GM13976 (cell line): ENCODE measurements around the gene HDAC10.

Experiments
- DNase-seq: peaks from one replicate; pipeline ENCODE4 v3.0.0; 2012; ENCODE audit warnings: low spot score
- in situ Hi-C: fragments of 300-500 bp; cut with MboI; formaldehyde crosslinking; loops from one replicate; pipeline ENCODE4 v1.12.0; 2022; ENCODE audit warnings: low sequenced_read_pairs, mixed read lengths, inconsistent platforms; ENCODE audit not compliant: unreplicated experiment
- TF ChIP-seq, protein P1 (sequence below): IDR thresholded peaks from 2 replicates; pipeline ENCODE4 v1.5.1; 2012; ENCODE audit warnings: borderline replicate concordance, mild to moderate bottlenecking; ENCODE audit not compliant: insufficient read depth; ENCODE audit errors: extremely low read depth, missing control alignments, control extremely low read depth

HDAC10 gene

DNA sequence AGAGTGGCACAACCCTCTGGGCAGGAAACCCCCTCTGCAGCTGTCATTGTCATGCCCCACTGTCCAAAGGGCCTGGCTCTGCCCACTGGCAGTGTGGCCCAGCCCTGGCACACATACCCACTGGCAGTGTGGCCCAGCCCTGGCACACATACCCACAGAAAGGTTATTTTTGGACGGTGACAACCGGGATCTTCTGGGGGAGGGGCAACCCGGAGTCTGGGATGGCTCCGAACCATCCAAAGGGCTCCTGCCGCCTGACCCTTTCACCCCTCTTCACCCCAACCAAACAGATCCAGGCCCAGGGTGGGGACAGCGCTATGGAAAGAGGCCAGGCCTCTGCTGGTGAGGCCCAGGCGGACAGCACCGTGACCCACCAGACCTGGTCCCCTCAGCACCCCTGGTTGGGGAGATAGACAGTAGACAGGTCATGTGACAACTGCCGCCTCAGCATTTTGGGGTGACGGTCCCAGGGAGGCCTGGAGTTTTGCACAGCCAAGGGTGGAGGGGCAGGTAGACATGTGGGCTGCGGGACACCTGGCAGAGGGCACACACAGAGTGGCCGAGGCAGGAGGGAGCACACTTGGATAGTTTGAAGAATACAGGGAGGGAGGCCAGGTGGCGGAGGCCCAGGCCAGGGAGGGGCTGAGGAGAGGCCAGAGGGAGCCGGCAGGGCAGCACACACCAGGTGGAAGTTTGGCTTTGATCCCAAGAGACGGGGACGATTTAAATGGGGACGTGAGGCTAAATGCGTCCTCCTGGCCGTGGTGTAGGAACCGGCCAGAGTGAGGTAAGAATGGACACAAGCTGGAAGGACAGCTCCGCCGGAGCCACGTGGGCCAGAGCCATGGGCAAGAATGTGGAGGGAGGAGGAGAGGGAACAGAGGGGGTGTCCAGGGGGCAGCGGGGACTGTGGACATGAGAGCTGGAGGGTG lies 7.6 kb upstream of the HDAC10 start:
- DNase-seq = no peak
- TF ChIP-seq, protein P1, sequence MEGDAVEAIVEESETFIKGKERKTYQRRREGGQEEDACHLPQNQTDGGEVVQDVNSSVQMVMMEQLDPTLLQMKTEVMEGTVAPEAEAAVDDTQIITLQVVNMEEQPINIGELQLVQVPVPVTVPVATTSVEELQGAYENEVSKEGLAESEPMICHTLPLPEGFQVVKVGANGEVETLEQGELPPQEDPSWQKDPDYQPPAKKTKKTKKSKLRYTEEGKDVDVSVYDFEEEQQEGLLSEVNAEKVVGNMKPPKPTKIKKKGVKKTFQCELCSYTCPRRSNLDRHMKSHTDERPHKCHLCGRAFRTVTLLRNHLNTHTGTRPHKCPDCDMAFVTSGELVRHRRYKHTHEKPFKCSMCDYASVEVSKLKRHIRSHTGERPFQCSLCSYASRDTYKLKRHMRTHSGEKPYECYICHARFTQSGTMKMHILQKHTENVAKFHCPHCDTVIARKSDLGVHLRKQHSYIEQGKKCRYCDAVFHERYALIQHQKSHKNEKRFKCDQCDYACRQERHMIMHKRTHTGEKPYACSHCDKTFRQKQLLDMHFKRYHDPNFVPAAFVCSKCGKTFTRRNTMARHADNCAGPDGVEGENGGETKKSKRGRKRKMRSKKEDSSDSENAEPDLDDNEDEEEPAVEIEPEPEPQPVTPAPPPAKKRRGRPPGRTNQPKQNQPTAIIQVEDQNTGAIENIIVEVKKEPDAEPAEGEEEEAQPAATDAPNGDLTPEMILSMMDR = no peak
- in situ Hi-C loops = no loop called here

DNA sequence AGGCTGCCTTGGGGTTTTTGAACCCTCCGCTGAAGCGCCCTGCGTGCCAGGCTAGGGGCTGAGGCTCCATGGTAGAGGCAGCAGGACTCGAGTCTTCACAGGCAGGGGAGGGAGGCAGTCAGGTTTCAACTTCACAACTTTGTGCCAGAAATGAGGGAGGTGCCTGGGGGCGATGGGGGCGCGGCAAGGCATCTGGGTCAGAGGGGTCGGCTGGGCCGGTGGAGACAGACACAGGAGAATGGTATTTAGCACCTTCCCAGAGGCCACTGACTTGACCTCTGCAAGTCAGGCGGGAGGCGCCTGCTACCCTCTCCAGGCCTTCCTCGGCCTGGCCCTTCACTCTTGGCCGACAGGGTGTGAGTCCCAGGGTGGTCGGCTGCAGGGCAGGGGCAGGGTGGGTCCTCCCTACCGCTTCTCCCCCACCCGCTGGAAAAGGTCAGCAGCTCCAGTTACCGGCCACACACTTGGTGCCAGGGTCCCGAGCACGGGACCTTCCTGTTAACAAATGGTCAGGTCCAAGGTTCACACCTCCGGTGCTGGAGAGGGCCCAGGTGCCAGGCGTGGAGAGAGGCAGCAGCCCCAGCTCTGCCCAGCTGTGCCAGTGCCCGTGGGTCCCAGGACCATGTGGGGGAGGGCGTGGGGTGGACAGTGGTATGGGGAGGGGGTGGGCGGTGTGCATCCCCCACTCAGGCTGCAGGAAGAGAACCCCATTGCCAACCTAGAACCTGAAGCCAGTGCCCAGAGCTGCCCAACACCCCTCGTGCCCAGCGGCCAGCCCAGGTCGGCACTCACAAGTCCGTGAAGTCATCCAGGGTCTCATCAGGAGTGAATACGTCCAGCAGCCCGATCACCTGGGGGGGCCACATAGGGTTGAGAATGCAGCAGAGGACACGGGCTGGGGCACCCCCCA lies 6.6 kb upstream of the HDAC10 start:
- in situ Hi-C loops = no loop called here
- DNase-seq = no peak
- TF ChIP-seq, protein P1 = no peak

DNA sequence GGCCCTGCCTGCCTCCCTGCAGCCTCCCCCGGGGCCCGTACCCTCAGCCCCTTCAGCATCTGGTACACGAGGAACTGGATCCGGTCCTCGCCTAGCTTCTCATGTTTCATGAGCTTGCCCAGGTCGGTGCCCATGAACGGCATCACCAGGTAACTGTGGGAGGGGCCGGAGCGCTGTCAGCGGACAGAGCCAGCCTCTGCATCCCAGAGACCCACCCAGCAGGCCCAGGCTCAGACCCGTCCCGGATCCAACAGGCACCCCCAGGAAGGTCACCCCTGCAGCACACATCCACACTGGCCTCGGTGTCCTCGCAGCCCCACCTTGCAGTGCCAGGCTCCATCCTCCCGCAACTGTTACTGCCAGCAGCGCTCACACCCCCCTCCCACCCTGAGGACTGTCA lies 6.0 kb upstream of the HDAC10 start:
- TF ChIP-seq, protein P1 = no peak
- DNase-seq = no peak
- in situ Hi-C loops = no loop called here

DNA sequence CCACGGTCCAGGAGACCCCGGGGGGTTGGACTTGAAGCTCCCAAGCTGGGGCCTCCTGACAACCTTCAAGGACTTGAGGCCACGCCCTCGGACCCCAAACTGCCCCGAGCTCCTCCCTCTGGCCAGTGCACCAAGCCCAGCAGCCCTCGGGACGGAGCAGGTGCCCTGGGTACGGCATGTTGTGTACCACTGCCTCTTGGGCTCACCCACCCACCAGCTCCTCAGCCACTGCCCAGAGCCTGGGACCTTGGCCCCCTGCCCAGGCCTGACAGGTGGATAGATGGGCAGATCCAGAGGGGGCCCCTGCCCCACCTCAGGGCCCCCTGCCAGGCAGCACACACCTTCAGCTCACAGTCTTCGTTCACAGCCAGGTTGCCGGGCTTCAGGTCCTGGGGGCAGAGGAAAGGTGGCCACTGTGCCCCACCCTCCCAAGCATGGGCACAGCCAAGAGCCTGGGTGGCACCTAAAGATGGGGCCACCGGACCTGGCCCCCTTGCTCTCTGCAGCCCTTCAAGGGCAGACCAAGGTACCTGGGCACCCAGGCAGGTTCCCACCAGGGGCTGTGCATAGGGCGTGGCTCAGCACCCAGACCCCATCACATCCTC lies 5.3 kb upstream of the HDAC10 start:
- in situ Hi-C loops = no loop called here
- no peak for DNase-seq
- TF ChIP-seq, protein P1 = no peak

DNA sequence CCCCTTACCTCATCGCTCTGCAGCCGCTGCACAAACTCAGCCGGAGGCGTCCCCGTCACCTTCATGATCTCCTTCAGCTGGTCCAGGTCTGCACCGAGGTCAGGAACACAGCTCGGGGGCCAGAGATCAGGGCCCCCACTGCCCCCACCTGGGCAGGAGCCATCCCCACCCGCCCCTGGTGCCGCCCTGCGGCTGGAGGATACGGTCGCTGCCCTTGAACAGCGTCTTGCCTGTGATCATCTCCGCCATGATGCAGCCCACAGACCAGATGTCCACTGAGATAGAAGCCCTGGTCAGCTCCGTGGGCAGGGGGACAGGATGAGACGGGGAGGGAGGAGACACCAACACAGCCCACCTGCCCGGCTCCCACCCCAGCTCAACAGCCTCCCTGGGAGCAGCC lies 4.5 kb upstream of the HDAC10 start:
- no peak for DNase-seq
- TF ChIP-seq, protein P1 = no peak
- in situ Hi-C loops = no loop called here

DNA sequence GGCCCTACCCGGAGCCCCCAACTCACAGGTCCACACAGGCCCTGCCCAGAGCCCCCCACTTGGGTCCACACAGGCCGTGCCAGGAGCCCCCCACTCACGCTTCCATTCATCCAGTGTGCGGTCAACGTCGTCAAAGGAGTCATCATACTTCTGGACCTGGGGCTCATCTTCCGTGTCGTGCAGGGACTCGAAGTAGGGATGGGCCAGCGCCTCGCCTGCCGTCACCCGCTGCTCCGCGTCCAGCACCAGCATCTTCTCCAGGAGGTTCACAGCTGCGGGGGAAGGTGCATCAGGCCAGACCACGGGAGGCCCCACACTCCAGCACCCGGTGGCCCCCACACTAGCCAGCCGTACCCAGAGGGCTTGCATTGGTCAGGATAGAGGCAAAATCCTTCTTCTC lies 4.0 kb upstream of the HDAC10 start:
- TF ChIP-seq, protein P1 = no peak
- in situ Hi-C loops = no loop called here
- no peak for DNase-seq
